COLO829 (cell line): ENCODE results near the gene IL1RL1.
"Not testable (repeated sequence)": the region's sequence is repeated elsewhere in the genome, so short reads cannot be mapped to it uniquely, and the experiment has no call there.

ENCODE experiments used
- DNase-seq: peaks from one replicate; pipeline ENCODE4 v3.0.0; 2012; ENCODE audit warnings: low spot score

IL1RL1 gene

GRCh38 chr2:102291319-102292075 lies 19.9 kb upstream of the IL1RL1 start:
- DNase-seq, result no peak

- no peak for DNase-seq
These were observed 16.4 kb upstream of the IL1RL1 start for GRCh38 chr2:102294802-102295489.

DNA sequence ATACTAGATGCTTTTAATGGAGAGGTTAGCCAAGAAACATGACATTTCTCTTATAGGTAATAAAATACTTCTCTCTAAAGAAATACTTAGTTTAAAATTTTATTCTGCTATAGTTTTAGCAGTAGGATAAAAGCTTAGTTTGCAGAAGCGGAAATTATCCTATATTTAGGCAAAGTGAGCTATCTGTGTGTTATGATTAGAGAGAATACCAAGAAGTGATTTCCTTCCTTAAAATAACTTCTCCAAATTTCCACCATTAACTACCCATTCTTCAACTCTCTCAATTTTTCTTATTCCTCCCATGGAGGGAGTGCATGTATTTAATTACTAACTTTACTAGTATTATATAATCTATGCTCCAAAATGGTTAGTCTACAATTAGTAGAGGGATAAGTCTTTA lies 15.8 kb upstream of the IL1RL1 start:
- no peak for DNase-seq

DNA sequence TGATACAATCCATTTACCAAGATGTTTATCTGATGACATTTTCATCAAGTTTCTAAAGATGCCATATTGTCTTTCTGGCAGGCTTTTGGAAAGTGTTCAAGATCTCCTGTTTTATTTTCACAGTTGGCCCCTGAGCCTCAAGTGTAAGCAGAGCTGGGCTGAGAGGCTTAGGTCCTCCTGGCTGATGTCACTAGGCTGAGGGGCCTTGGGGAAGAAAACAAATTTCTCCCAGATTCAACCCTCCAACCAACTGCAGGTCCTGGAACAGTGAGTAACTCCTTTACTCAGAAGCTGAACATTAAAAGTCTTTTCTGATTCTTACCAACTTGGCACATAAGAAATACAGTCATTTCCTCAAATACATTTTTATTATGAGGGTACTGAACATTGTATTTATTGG lies 14.9 kb upstream of the IL1RL1 start:
- no peak for DNase-seq

DNA sequence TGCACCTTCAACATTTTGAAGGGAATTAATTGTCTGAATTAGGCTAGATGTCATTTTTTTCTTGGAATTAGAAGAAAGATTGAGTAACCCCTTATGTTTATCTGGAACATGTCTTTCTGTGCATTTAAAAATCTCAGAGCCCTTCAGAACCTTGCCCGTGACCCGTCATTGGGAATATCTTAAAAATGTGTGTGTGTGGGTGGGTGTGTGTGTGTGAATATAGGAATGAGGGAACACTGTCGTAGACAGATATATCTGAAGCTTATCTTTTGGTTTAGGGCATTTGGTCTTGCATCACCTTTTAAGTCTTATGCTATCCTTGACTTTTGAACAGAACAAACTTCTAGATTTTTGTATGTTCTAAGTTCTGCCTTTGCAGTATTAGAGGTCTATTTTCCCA lies 13.5 kb upstream of the IL1RL1 start:
- no peak for DNase-seq

- no peak for DNase-seq
These were observed 9.4 kb upstream of the IL1RL1 start for GRCh38 chr2:102301867-102302362.

DNA sequence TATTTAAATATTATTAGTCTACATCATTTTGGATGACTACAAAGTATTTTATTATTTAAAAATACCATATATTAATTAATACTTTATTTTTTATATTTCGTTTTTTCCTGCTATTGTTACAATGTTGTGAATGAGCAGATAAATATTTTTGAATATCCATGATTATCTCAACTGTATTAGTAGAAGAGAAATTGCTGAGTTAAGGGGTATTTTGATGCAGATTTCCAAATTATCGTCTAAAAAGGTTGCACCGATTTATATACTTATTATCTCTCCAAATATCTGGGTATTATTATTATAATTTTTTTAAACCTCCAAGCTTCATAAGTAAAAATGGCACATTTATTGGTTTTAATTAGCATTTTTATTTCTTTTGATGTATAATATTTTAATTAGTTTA lies 8.9 kb upstream of the IL1RL1 start:
- no peak for DNase-seq

DNA sequence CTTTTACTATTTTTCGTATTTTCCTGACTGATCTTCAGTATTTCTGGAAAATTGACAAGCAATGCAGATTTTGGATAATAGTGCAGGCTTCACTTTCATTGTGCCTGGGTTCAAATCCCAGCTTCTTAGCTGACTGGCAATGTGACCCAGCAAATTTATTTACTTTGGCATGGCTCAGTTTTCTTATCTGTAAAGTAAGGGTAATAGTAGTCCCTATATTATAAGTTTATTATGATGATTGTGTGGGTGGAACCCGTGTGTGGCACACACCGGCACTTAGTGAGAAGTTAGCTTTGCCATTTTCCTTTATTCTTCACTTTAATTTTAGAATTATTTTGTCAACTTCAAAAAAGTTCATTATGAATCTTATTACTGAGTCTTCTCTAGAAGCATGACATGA lies 7.8 kb upstream of the IL1RL1 start:
- no peak for DNase-seq

- DNase-seq, result no peak
These were observed 7.1 kb upstream of the IL1RL1 start for GRCh38 chr2:102304268-102304667.

DNA sequence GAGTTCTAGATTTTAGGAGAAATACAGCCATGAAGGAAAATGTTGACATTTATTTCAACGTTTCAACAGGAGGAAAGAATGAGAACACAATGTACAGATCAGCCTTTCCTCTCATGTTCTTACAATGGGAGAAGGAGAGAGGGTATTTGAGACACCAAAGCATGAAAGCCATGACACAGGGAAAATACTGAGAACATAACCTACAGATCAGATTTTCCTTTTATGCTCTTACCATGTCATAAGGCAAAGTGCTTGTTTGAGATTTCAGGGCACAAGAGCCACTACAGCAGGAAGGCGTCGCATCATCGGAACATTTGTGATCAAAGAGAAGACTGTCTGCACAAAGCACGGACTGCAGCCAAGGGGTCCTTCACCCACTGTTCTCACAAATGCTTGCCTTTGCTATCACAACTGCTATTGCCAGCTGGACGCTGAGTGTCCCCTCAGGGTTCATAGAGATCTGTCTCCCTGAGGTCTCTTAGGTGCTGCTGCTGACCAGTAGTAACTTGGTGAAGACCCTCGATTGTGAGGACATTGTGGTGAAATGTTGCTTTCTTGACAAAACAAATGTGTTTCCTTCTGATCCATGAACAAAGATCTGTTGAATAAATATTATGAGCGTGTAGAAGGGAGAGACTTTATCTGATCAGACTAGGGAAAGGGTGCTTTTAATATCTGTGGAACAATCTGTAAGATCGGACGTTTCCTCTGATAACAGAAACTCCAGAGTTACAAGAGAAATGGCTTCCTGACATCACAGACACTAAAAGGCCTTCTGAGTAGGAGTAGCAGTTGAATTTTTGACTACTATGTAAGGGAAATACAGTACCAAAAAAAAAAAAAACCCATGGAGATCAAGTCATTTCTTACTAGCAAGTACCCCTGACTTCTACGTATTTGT lies 6.4 kb upstream of the IL1RL1 start:
- no peak for DNase-seq

- no peak for DNase-seq
These were observed 5.2 kb upstream of the IL1RL1 start for GRCh38 chr2:102306125-102306524.

DNA sequence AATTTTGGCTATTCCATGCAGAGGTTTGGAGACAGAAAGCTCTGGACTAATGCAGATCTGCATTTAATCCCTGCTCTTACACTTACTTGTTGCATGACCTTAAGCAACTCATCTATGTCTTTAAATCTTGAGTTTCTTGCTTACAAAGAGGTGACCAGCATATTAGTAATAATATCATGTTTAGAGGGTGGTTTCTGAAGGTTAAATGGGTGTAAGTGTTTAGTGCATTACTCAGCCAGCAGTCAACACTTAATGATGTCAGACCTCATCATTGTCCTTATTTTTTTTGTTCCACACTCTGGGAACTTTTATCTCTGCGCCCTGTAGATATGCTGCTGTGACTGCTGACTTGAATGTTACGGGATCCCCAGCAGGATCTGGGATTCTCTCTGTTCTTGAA lies 1.7 kb downstream of the IL1RL1 start:
- no peak for DNase-seq

- DNase-seq, result no peak
These were observed 2.1 kb downstream of the IL1RL1 start for GRCh38 chr2:102313471-102313870.

DNA sequence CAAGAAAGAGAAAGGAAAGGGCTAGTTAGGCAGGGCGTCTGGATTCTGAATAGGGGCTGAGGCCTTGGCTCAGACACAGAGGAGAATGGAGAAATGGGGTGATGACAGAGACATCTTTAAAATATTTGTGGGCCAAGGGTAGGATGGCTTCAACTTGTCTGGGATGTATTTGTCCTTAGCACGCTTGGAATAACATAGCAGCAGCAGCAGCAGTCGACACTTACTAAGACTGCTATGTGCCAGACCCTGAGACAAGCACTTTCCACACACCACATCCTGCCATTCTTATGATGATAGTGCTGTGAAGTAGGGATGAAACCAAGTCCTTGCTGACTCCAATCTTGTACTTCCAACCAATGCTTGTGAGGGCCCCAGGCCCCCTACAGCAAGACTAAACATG lies 2.6 kb downstream of the IL1RL1 start:
- DNase-seq, result no peak

GRCh38 chr2:102315921-102316320 lies 4.6 kb downstream of the IL1RL1 start:
- DNase-seq, result no peak

DNA sequence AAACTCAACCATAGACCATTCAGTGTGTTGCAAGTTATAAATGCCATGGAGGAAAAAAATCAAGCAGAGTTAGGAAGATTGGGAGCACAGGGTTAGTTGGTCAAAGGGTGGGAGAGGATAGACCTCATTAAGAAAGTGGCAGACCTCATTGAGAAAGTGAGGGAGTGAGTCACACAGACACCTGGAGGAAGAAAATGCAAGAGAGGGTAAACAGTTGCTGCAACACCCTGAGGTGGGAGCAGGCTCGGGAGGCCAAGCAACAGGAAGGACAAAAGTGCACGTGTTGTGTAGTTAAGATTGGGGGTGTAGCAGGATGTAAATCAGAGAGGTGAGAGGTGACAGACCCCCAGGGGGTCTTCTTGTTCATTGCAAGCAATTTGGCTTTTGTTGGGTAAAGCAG lies 6.4 kb downstream of the IL1RL1 start:
- no peak for DNase-seq

DNA sequence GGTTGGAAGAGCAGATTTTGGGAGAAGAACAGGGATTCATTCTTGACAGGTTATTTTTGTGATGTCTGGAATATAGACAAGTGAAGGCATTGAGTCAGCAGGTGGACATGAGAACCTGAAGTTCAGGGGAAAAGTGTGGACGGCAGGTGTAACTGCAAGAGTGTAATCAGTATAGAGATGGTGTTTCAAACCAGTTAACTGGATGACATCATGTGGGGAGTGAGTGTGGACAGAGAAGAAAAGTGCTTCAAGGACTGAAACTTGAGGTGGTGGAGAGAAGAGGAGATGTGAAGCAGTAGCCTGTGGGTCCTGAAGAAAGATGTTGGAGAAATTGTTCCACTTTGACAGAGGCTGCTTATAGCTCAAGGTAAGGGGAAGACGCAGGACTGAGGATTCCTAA lies 7.1 kb downstream of the IL1RL1 start:
- DNase-seq, result no peak

- no peak for DNase-seq
These were observed 10.8 kb downstream of the IL1RL1 start for GRCh38 chr2:102321941-102322719.

GRCh38 chr2:102324914-102325313 lies 13.6 kb downstream of the IL1RL1 start:
- not testable (repeated sequence) for DNase-seq

DNA sequence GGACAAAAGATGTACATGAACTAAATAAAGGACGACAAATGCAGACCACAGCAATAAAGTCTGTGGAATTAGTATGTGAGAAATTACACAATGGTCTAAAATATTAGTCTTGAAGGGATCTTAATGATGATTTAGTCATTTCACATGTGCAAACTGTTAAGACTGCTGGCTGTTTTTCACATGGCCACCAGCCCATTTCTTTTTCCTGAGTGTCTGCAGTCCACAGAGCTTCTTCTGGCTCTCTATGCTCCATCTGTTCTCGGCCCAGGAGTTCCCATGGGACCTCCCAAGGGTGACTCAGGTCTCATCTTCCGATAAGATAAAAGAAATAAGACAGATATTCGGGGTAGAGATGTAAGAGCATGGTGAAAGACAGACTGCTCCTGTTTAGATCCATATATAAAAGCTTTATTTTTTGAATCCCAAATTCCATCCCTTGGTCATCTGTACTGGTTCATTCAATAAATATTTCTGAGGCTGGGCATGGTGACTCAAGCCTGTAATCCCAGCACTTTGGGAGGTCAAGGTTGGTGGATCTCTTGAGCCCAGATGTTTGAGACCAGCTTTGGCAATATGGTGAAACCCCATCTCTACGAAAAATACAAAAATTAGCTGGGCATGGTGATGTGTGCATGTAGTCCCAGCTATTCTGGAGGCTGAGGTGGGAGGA lies 20.1 kb downstream of the IL1RL1 start:
- DNase-seq, result no peak

DNA sequence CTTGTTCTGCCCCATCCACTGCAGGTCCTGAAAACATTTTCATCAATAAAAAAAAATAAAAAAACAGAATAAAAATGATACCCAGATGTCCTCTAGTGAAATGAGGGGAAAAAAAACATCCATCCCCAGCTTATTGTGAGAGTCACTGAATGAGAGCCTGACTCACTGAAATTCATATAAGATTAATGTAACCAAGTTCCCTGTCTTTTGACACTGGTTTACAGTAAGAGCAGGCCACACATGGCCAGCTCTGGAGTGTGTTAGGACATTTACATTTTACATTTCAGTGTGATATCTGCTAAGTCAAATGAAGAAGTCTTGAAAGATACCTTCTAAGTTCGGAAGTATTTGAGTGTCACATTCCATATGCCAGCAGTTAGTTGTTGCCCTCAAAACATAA lies 23.1 kb downstream of the IL1RL1 start:
- no peak for DNase-seq
